GM21786 (cell line): ENCODE results near the gene NARF.
"Not testable (repeated sequence)": the region's sequence is repeated elsewhere in the genome, so short reads cannot be mapped to it uniquely, and the experiment has no call there.

Source experiments
- ATAC-seq: cut with Tn5 transposase; IDR thresholded peaks from one replicate; pipeline ENCODE4 v1.9.1; 2021; ENCODE audit not compliant: unreplicated experiment

The NARF gene

DNA sequence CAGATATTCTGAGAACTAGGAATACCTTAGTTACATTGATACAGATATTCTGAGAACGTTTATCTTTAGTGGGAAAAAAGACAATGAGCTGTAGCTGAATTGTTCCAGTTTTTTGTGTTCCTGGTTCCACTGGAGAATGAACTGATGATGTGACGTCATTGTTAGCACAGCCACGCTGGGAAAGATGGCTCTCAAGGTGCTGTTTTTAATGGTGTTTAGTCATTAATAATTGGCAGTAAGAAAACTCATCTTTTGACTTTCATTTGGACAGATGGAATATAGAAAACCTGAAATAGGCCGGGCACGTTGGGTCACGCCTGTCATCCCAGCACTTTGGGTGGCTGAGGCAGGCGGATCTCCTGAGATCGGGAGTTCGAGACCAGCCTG is 71.4 kb downstream of the NARF start:
- no peak for ATAC-seq

DNA sequence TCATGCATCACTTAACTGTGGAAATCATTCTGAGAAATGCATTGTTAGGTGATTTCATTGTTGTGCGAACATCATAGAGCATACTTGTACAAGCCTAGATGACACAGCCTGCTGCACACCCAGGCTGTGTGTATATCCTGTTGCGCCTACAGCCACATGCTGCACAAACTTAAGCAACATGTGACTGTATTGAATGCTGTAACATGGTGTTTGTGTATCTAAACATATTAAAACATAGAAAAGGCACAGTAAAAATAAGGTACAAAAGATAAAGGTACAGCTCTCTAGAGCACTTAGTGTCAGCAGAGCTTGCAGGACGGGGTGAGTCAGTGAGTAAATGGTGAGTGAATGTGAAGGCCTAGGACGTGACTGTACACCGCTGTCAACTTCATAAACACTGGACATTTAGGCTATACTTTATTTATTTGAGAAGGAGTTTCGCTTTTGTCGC is 72.9 kb downstream of the NARF start:
- ATAC-seq, result no peak

DNA sequence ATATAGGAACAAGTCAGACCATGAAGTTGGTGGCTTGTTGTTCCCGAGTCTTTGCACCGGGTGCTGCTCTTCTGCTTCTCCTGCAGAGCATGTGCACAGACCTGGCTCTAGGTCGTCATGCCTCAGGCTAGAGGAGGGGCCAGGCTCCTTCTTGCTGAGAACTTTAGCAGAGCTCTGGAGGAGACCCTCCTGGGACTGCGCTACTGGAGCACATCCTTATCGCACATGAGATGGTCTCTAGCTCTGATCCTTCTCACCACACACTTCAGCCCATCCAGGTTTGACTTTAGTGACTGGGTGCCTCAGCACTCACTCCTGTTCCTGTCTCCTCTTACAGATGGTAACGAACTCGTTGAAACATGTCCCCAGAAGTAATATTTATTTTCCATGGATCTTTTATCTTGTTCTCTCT is 75.9 kb downstream of the NARF start:
- no peak for ATAC-seq

- no peak for ATAC-seq
Observed at GRCh38 chr17:82536512-82537201, 78.1 kb downstream of the NARF start.

DNA sequence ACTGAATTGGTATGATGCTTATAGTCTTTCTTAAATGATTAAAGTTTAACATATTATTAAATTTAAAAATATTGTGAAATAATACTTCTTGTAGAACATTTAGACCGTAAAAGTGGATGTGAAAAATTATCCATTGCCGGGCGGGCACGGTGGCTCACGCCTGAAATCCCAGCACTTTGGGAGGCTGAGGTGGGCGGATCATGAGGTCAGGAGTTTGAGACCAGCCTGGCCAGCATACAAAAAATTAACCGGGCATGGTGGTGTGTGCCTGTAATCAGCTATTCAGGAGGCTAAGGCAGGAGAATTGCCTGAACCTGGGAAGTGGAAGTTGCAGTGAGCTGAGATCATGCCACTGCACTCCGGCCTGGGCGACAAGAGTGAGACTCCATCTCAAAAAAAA is 78.7 kb downstream of the NARF start:
- not testable (repeated sequence) for ATAC-seq

DNA sequence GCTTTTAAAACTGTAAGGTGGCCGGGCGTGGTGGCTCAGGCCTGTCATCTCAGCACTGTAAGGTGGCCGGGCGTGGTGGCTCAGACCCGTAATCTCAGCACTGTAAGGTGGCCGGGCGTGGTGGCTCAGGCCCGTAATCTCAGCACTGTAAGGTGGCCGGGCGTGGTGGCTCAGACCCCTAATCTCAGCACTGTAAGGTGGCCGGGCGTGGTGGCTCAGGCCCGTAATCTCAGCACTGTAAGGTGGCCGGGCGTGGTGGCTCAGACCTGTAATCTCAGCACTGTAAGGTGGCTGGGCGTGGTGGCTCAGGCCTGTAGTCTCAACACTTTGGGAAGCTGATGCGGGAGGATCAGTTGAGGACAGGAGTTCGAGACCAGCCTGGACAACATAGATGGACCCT is 80.5 kb downstream of the NARF start:
- not testable (repeated sequence) for ATAC-seq
